Liver (tissue), 3 donors: ENCODE data around the gene ENTPD3.

ENCODE experiments used
- EGR1 ChIP-seq, 2 donors: IDR thresholded peaks; 2 replicates each; pipeline ENCODE4 v1.6.1; 2016 to 2018; ENCODE audit warnings: antibody characterized with exemption in 2 of 2, low read depth in 2 of 2
- TF ChIP-seq, protein P1 (sequence below): fragments of 150-350 bp; IDR thresholded peaks from 2 replicates; pipeline ENCODE4 v1.5.1; 2017; ENCODE audit warnings: improper control_type of control experiment, low read depth, low read length; ENCODE audit not compliant: missing input control
- donor health status: healthy.
- donor health status: healthy.

DNA sequence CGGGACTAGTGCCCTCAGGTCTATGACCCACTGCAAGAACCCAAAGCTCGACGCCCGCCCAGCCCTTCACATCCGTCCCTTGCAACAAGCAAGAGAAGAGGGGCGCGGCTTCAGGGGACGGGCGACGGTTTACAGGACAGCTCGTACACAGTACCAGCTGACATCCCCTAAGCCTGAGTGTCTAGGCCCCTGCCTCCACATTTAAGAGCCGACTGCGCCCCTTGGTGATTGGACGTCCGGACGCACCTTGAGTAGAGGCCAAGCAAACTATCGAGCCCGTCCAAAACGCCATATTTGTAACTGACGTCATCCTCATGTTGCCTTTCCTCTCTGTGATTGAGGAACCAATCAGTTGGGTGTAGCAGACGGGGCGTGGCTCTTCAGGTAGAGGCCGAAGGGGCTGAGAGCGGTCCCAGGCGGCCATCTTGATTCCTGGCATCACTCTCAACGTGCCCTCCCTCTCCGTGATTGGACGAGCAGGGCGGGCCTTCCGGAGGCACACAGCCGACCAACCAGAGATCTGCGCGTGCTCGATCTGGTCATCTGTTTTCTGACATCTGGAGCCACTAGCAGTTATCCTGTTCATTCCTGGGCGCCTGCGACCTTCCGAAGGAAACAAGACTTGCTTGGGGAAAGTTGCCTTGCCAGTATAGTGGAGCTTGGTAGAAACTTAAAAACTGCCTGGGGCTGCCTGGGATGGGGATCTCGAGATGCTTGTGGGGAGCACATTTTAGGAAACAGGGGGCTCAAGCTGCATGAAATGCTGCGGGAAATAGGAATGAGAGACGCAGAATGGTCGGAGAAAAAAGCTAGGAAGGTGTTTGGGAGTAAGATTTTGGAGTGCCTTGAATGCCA lies 66.1 kb downstream of the ENTPD3 start:
- TF ChIP-seq, protein P1, sequence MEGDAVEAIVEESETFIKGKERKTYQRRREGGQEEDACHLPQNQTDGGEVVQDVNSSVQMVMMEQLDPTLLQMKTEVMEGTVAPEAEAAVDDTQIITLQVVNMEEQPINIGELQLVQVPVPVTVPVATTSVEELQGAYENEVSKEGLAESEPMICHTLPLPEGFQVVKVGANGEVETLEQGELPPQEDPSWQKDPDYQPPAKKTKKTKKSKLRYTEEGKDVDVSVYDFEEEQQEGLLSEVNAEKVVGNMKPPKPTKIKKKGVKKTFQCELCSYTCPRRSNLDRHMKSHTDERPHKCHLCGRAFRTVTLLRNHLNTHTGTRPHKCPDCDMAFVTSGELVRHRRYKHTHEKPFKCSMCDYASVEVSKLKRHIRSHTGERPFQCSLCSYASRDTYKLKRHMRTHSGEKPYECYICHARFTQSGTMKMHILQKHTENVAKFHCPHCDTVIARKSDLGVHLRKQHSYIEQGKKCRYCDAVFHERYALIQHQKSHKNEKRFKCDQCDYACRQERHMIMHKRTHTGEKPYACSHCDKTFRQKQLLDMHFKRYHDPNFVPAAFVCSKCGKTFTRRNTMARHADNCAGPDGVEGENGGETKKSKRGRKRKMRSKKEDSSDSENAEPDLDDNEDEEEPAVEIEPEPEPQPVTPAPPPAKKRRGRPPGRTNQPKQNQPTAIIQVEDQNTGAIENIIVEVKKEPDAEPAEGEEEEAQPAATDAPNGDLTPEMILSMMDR: no peak
- TF ChIP-seq EGR1 (IDR thresholded peaks at IDR 0.05; ENCODE audit: low read depth in 2 of 2): no peak
